Retinal pigment epithelial cell (primary cell): ENCODE measurements around the gene ARHGEF40.

Source experiments
- DNase-seq: peaks from one replicate; pipeline ENCODE4 v3.0.0-alpha.2; 2010; ENCODE audit warnings: low read depth
- H3K4me3 ChIP-seq: 2 replicates; pipeline ENCODE4 v1.5.1; 2011; ENCODE audit warnings: mild to moderate bottlenecking, low read length, control low read depth, moderate library complexity
- TF ChIP-seq, protein P1 (sequence below): conservative IDR thresholded peaks from 2 replicates; pipeline ENCODE4 v1.5.1; 2011; ENCODE audit warnings: low read depth, low read length, control low read depth, inconsistent platforms

Gene ARHGEF40

DNA sequence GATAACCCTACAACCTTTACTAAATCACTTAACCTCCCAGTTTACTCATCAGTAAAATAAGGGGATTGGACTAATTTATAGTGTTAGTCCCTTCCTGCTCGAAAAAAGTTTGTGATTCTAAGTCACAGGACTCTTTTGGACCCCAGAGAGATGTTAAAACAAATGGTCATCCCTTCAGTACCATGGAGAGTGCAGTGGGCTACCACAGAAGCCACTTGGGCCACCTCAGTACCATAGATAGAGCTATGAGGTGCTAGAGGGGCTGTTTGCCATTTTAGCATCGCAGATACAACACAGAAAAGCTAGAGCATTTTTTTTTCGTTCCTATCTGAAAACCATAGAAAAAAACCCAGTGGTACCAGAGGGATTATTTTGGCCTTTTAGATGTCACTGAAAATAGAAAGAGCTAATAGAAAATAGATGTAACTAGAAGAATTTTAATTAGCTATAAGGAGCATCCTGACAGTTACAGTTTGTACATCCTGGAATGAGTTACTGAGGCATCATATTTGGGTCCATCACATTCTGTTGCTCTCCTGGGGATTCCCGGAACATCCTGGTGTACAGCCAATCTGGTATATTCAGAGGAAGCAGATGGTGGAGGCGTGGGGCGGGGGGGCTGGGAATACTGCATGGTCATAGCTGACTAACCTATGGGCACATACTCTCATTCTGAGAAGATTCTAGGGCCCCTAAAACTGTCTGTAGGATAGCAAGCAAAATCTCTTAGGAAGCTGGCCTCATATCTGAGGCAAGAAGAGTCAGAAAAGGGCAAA, 25.5 kb downstream of the ARHGEF40 start:
- H3K4me3 ChIP-seq = no peak overlapping the region
- TF ChIP-seq, protein P1, sequence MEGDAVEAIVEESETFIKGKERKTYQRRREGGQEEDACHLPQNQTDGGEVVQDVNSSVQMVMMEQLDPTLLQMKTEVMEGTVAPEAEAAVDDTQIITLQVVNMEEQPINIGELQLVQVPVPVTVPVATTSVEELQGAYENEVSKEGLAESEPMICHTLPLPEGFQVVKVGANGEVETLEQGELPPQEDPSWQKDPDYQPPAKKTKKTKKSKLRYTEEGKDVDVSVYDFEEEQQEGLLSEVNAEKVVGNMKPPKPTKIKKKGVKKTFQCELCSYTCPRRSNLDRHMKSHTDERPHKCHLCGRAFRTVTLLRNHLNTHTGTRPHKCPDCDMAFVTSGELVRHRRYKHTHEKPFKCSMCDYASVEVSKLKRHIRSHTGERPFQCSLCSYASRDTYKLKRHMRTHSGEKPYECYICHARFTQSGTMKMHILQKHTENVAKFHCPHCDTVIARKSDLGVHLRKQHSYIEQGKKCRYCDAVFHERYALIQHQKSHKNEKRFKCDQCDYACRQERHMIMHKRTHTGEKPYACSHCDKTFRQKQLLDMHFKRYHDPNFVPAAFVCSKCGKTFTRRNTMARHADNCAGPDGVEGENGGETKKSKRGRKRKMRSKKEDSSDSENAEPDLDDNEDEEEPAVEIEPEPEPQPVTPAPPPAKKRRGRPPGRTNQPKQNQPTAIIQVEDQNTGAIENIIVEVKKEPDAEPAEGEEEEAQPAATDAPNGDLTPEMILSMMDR = no peak
- no peak for DNase-seq

DNA sequence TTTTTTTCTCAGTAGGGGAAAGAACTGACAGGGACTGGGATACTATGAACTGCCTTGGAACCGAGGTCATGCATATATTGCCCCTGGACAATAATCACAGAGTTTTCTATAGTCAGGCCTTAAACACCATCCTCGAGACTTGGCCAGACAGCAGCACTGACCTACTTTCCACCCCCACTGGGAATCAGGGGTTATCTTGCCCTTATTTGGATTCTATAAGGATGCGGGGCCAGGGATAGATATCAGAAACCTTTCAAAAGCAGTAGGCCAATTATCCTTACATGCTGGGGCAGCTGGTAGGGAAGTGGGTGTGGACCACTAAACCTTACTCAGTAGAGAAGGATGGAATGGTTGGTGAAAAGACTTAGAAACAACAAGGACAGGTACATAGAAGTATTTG, 26.3 kb downstream of the ARHGEF40 start:
- no peak for DNase-seq
- TF ChIP-seq, protein P1 = no peak
- no peak overlapping the region for H3K4me3 ChIP-seq

DNA sequence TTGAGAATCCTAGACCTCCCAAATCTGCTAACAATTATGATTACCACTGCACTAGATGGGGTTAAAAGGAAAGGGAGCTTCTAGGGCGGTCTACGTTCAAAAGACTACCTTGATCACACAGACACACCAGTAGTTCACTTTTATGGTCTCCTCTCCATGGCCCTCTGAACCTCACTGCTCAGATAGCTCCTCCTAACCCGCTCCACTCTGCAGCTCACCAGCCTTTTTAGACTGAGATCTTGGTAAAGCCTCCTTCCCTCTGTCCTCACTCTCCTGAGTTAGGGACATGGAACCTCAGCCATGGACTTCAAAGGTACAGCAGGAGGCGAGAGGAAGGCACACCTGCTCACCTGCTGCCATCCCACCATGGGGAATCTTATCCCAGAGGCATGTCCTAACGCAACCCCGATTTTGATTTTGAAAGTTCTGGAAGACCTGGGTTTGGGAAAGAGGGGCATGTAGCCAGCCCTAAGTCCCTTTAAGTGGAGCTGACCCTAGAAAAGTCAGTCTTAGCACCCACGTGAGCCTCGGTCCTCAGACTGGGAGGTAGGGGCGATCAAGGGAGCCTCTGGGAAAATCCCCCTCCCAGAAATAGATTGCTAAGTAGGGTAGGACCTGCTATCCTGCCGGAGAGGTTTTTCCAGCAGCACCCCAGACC, 27.0 kb downstream of the ARHGEF40 start:
- TF ChIP-seq, protein P1 = no peak
- peak overlapping the region; percentile 54 for H3K4me3 ChIP-seq
- no peak for DNase-seq

DNA sequence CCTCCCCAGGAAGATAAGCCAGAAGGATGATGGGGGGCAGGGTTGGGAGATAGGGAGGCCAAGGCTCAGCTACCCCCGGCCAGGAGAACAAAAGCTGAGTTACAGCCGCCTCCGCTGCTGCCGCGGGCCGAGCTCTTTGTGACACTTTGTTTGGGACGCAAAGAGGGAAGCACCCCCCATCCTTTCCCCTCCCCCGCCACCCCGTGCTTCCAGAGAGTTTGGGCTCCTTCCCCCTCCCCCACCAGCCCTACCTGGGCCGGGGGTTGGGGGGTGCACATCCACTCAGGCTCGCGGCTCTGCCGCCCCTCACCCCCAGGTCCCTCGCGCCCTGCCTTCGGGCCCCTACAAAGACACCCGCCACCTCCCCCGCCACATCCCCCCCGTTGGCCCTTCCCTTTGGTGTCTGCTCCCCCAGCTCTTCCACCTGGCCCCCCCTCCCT, 27.6 kb downstream of the ARHGEF40 start:
- peak overlapping the region; percentile 54 for H3K4me3 ChIP-seq
- TF ChIP-seq, protein P1 = no peak
- no peak for DNase-seq

DNA sequence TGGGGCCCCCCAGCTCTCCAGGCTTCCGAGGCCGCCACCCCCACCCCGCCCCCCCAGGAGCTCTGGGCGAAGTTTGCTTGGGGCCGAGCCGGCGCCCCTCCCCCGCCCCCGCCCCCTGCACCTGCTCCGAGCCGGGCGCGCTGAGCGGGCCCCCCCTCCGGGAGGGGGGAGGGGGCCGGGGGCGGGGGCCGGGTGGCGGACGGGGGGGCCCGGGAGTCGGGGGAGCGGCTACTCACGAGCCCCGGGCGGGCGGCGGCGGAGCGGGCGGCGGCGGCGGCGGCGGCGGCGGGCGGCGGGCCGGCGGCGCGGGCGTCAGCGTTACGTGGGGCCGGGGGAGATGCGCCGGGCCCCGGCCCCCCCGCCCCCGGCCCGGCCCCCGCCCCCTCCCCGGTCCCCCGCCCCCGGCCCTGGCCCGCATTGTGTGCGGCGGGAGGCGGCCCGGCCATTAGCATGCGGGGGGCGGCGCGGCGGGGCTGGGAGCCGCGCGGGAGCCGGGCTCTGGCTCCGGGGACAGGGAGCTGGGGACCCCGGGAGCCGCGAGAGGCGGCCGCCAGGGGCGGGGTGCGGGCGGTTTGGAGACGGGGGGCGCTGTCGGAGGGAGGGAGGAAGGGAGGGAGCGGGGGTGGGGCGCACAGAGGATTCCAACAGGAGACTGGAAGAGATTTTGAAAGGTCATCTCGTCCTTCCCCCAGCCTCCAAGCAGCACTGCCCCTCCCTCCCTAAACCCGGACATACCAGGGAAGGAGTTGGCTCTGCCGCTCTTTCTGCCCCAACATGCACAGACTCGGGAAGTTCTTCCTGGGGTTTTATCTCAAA, 28.2 kb downstream of the ARHGEF40 start, which contains the start of gene ZNF219:
TSS of gene ZNF219 (minus strand) at position 580 of the 816 bp plus-strand sequence. CDS start 5,064 bp downstream, outside the sequence.
- TF ChIP-seq, protein P1 = no peak
- DNase-seq = no peak
- H3K4me3 ChIP-seq = peak within 1 kb of the TSS; percentile 87

DNA sequence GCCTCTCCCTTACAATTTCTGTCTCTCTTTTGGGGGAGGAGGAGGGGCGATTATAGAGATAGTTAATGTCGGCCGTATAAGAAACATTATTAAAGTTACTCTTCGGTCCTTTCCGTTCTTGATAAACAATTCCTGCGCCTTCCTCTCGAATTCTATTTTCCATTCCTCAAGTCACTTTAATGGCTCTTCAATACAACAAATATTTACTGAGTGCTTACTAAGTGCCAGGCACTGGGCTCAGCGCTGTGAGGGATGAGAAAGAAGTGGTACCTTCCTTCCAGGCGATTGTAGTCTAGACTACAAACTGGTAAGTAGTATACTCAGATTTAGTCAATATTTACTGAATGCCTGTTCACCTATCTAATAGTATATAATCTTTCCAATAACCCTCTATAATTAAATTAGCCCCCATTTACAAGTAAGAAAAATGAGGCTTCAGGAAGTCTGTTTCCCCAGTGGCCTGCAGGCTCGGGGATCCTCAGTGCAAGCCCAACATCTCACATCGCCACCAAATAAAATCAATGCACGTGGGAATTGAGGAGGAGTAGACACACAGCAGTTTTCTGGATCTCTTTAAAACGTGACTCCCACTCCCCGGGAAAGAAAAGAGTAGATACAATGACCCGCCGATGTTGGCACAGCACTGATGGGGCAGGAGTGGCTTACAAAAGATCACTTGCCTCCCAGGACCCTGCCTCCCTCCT, 28.9 kb downstream of the ARHGEF40 start:
- DNase-seq = no peak
- peak overlapping the region; percentile 87 for H3K4me3 ChIP-seq
- TF ChIP-seq, protein P1 = no peak
